HG02798 (cell line): ENCODE results near the gene SLC5A10.

ENCODE experiments used
- ATAC-seq: cut with Tn5 transposase; IDR thresholded peaks from one replicate; pipeline ENCODE4 v1.9.1; 2021; ENCODE audit warnings: mild to moderate bottlenecking; ENCODE audit not compliant: unreplicated experiment, poor library complexity

Gene SLC5A10

GRCh38 chr17:18981335-18981641, 29.3 kb downstream of the SLC5A10 start:
- ATAC-seq = no peak

GRCh38 chr17:18981642-18982424, 29.9 kb downstream of the SLC5A10 start:
- ATAC-seq = no peak

GRCh38 chr17:18984273-18985114, 32.5 kb downstream of the SLC5A10 start:
- no peak for ATAC-seq

- no peak for ATAC-seq
Measured at GRCh38 chr17:18985475-18985874, 33.5 kb downstream of the SLC5A10 start.

GRCh38 chr17:18986541-18987229, 34.7 kb downstream of the SLC5A10 start:
- ATAC-seq = no peak

- no peak for ATAC-seq
Measured at GRCh38 chr17:18987230-18987610, 35.3 kb downstream of the SLC5A10 start.

GRCh38 chr17:18987862-18988545, 36.0 kb downstream of the SLC5A10 start:
- ATAC-seq = no peak

GRCh38 chr17:18988546-18989173, 36.7 kb downstream of the SLC5A10 start:
- no peak for ATAC-seq

- ATAC-seq = no peak
Measured at GRCh38 chr17:18990331-18990730, 38.4 kb downstream of the SLC5A10 start.

GRCh38 chr17:18991531-18992315, 39.8 kb downstream of the SLC5A10 start:
- no peak for ATAC-seq

- peak; percentile 52 for ATAC-seq
Measured at GRCh38 chr17:18992454-18993130, 40.6 kb downstream of the SLC5A10 start.

GRCh38 chr17:18993905-18994526, 42.1 kb downstream of the SLC5A10 start:
- ATAC-seq = no peak

- ATAC-seq = no peak
Measured at GRCh38 chr17:18994631-18995030, 42.7 kb downstream of the SLC5A10 start.

GRCh38 chr17:18995220-18995619, 43.3 kb downstream of the SLC5A10 start:
- no peak for ATAC-seq

GRCh38 chr17:18996458-18996857, 44.5 kb downstream of the SLC5A10 start:
- no peak for ATAC-seq

GRCh38 chr17:18997650-18998196, 45.8 kb downstream of the SLC5A10 start:
- no peak for ATAC-seq

GRCh38 chr17:18999394-18999793, 47.4 kb downstream of the SLC5A10 start:
- no peak for ATAC-seq

GRCh38 chr17:18999911-19000310, 47.9 kb downstream of the SLC5A10 start:
- ATAC-seq = no peak
